ENCODE data around the gene COMMD1. TPM values are rescaled to one million over a fixed set of nuclear protein-coding genes. Genes with fewer than 3 reads are reported as not detected.

COMMD1 gene
- total RNA-seq, 1 experiment from 2014 or later: 24.7 TPM

- TF ChIP-seq NR1H2 (CRISPR knock-in tag; IDR thresholded peaks at IDR 0.05) (no peak), GABPB1 (CRISPR knock-in tag; IDR thresholded peaks at IDR 0.05) (no peak), ATF6 (CRISPR knock-in tag; IDR thresholded peaks at IDR 0.05) (no peak), PRRX2 (CRISPR knock-in tag; IDR thresholded peaks at IDR 0.05) (no peak)
Measured at GRCh38 chr2:62176801-62177200, 271.3 kb downstream of the COMMD1 start (continued).

GRCh38 chr2:62177392-62178049 lies 272.0 kb downstream of the COMMD1 start:
- Mint-ChIP-seq H3K27me3 (ENCODE audit: low read depth) (no peaks in the 10 kb centered on the region), H3K36me3 (no peaks in the 10 kb centered on the region), H3K4me1 (peaks cover 16% of the 10 kb centered on the region), H3K27ac (no peak overlapping the region), H3K4me3 (no peak overlapping the region), H3K9me3 (0 out of 2 replicates have a peak, but pooled peaks cover 3% of the 10 kb centered on the region)
- TF ChIP-seq EMX1 (CRISPR knock-in tag; IDR thresholded peaks at IDR 0.05): no peak
- no peak for TF ChIP-seq ZNF219 (CRISPR knock-in tag; IDR thresholded peaks at IDR 0.05; ENCODE audit: borderline replicate concordance)
- TF ChIP-seq TP53 (CRISPR knock-in tag; IDR thresholded peaks at IDR 0.05): no peak
- TF ChIP-seq ZMAT4 (CRISPR knock-in tag; IDR thresholded peaks at IDR 0.05): no peak
- TF ChIP-seq ZNF532 (CRISPR knock-in tag; IDR thresholded peaks at IDR 0.05; ENCODE audit: borderline replicate concordance): no peak
- TF ChIP-seq CREB1 (CRISPR knock-in tag; IDR thresholded peaks at IDR 0.05): no peak
- no peak for TF ChIP-seq ZNF232 (CRISPR knock-in tag; IDR thresholded peaks at IDR 0.05)
- no peak for TF ChIP-seq ZNF416 (CRISPR knock-in tag; IDR thresholded peaks at IDR 0.05)
- no peak for TF ChIP-seq IRF1 (CRISPR knock-in tag; IDR thresholded peaks at IDR 0.05)
- ChIA-PET CTCF (interaction anchor here (1.1 to 1.2 kb wide), 2 partner anchors 52 to 234 kb away, joined by 3 to 4 read pairs; no protein-coding TSS in a partner anchor), POLR2A (no interaction called here)
- ATAC-seq (no peak), DNase-seq (ENCODE audit: low spot score) (no peak)

GRCh38 chr2:62178741-62179271 lies 273.3 kb downstream of the COMMD1 start:
- POLR2A ChIA-PET: interaction anchor here (0.6 kb wide), 1 partner anchor 1113 kb away, joined by 6 read pairs; no protein-coding TSS in a partner anchor
- TF ChIP-seq CDX4 (CRISPR knock-in tag; IDR thresholded peaks at IDR 0.05; ENCODE audit: borderline replicate concordance) (no peak), TCF7 (CRISPR knock-in tag; IDR thresholded peaks at IDR 0.05; ENCODE audit: low read depth) (no peak), AR (CRISPR knock-in tag; IDR thresholded peaks at IDR 0.05) (no peak), JAZF1 (CRISPR knock-in tag; IDR thresholded peaks at IDR 0.05) (no peak), ZNF396 (CRISPR knock-in tag; IDR thresholded peaks at IDR 0.05; ENCODE audit: borderline replicate concordance) (no peak), E2F4 (CRISPR knock-in tag; IDR thresholded peaks at IDR 0.05; ENCODE audit: borderline replicate concordance, low read depth) (no peak), ZNF121 (CRISPR knock-in tag; IDR thresholded peaks at IDR 0.05) (no peak), SP1 (CRISPR knock-in tag; conservative IDR thresholded peaks at IDR 0.05) (no peak)

More at GRCh38 chr2:62178741-62179271, 273.3 kb downstream of the COMMD1 start:
- ATAC-seq (no peak), DNase-seq (ENCODE audit: low spot score) (no peak)
- CTCF ChIA-PET: no interaction called here
- Mint-ChIP-seq H3K9me3 (0 out of 2 replicates have a peak, but pooled peaks cover 3% of the 10 kb centered on the region), H3K4me3 (no peak overlapping the region), H3K27me3 (ENCODE audit: low read depth) (no peaks in the 10 kb centered on the region), H3K27ac (no peak overlapping the region), H3K4me1 (peaks cover 17% of the 10 kb centered on the region), H3K36me3 (no peaks in the 10 kb centered on the region)

Measured in WTC11 (cell line).